Dendritic cell treated with granulocyte-macrophage colony-stimulating factor and Interleukin-4, amounts not matched to agents 40 ng/mL and 50 ng/mL, for 4 days (primary cell): Measurements from ENCODE around the gene GCNT1.
A peak's percentile ranks its signal among the peaks of the same experiment; 100 is the strongest.
"Not testable (repeated sequence)": the region's sequence is repeated elsewhere in the genome, so short reads cannot be mapped to it uniquely, and the experiment has no call there.

ENCODE experiments used
- H3K27ac Mint-ChIP-seq: one replicate; pipeline ENCODE4 v1.8.0; 2022; ENCODE audit warnings: mild to moderate bottlenecking, mixed read lengths
- H3K27me3 Mint-ChIP-seq: one replicate; pipeline ENCODE4 v1.8.0; 2022; ENCODE audit warnings: mild to moderate bottlenecking, mixed read lengths
- H3K36me3 Mint-ChIP-seq: one replicate; pipeline ENCODE4 v1.8.0; 2022; ENCODE audit warnings: low read depth, mixed read lengths
- H3K4me1 Mint-ChIP-seq: one replicate; pipeline ENCODE4 v1.8.0; 2022; ENCODE audit warnings: low read depth, mixed read lengths
- H3K4me3 Mint-ChIP-seq: one replicate; pipeline ENCODE4 v1.8.0; 2022; ENCODE audit warnings: mild to moderate bottlenecking, moderate library complexity, mixed read lengths
- H3K9me3 Mint-ChIP-seq: one replicate; pipeline ENCODE4 v1.8.0; 2022; ENCODE audit warnings: mixed read lengths
- intact Hi-C: fragments of 100-400 bp; cut with micrococcal nuclease; formaldehyde crosslinking; loops from one replicate; pipeline ENCODE4 v1.15.0; 2022

GCNT1 gene

GRCh38 chr9:76486151-76486550 is 27.2 kb downstream of the GCNT1 start:
- Mint-ChIP-seq H3K4me1 (peaks cover 54% of the 10 kb centered on the region), H3K36me3 (peaks cover 72% of the 10 kb centered on the region), H3K9me3 (no peaks in the 10 kb centered on the region), H3K27me3 (no peaks in the 10 kb centered on the region), H3K27ac (peak overlapping the region; percentile 64), H3K4me3 (no peak overlapping the region)
- intact Hi-C loops, result no loop called here

GRCh38 chr9:76490249-76490990 is 31.4 kb downstream of the GCNT1 start:
- Mint-ChIP-seq H3K4me1 (peaks cover 68% of the 10 kb centered on the region), H3K9me3 (peaks cover 13% of the 10 kb centered on the region), H3K27ac (peak overlapping the region; percentile 85), H3K27me3 (no peaks in the 10 kb centered on the region), H3K36me3 (peaks cover 80% of the 10 kb centered on the region), H3K4me3 (no peak overlapping the region)
- intact Hi-C loops, result no loop called here

GRCh38 chr9:76491056-76491455 is 32.1 kb downstream of the GCNT1 start:
- Mint-ChIP-seq H3K27ac (peak overlapping the region; percentile 85), H3K4me1 (peaks cover 63% of the 10 kb centered on the region), H3K4me3 (peak overlapping the region; percentile 43), H3K9me3 (peaks cover 15% of the 10 kb centered on the region), H3K36me3 (peaks cover 79% of the 10 kb centered on the region)
- intact Hi-C loops, H3K27me3 Mint-ChIP-seq: not testable (repeated sequence)

GRCh38 chr9:76493496-76493895 is 34.5 kb downstream of the GCNT1 start:
- H3K4me1 Mint-ChIP-seq, result peaks cover 52% of the 10 kb centered on the region
- H3K9me3 Mint-ChIP-seq, result peaks cover 15% of the 10 kb centered on the region
- H3K27ac Mint-ChIP-seq, intact Hi-C loops, H3K27me3 Mint-ChIP-seq, H3K4me3 Mint-ChIP-seq: not testable (repeated sequence)
- peaks cover 75% of the 10 kb centered on the region for H3K36me3 Mint-ChIP-seq

- intact Hi-C loops, result no loop called here
- Mint-ChIP-seq H3K9me3 (peaks cover 6% of the 10 kb centered on the region), H3K4me3 (no peak overlapping the region), H3K36me3 (peaks cover 83% of the 10 kb centered on the region), H3K27me3 (no peaks in the 10 kb centered on the region), H3K4me1 (peaks cover 54% of the 10 kb centered on the region), H3K27ac (peak overlapping the region; percentile 51)
These were observed 41.1 kb downstream of the GCNT1 start for GRCh38 chr9:76500061-76500460.

GRCh38 chr9:76502746-76503145 is 43.8 kb downstream of the GCNT1 start:
- Mint-ChIP-seq H3K27me3 (no peaks in the 10 kb centered on the region), H3K9me3 (no peaks in the 10 kb centered on the region), H3K36me3 (peaks cover 66% of the 10 kb centered on the region), H3K4me3 (no peak overlapping the region), H3K4me1 (peaks cover 39% of the 10 kb centered on the region), H3K27ac (no peak overlapping the region)
- intact Hi-C loops, result no loop called here

- Mint-ChIP-seq H3K4me1 (no peaks in the 10 kb centered on the region), H3K9me3 (peaks cover 8% of the 10 kb centered on the region), H3K27ac (no peak overlapping the region), H3K27me3 (no peaks in the 10 kb centered on the region), H3K4me3 (no peak overlapping the region), H3K36me3 (peaks cover 8% of the 10 kb centered on the region)
- intact Hi-C loops, result loop anchor here (10.0 kb wide), 1 partner anchor 45 kb away; no protein-coding TSS in a partner anchor
These were observed 51.1 kb downstream of the GCNT1 start for GRCh38 chr9:76510041-76510440.

- peaks cover 8% of the 10 kb centered on the region for H3K36me3 Mint-ChIP-seq
- H3K9me3 Mint-ChIP-seq, result peaks cover 8% of the 10 kb centered on the region
- no peaks in the 10 kb centered on the region for H3K27me3 Mint-ChIP-seq
- no peaks in the 10 kb centered on the region for H3K4me1 Mint-ChIP-seq
- no peak overlapping the region for H3K27ac Mint-ChIP-seq
- intact Hi-C loops, result loop anchor here (10.0 kb wide), 1 partner anchor 46 kb away; no protein-coding TSS in a partner anchor
- H3K4me3 Mint-ChIP-seq, result no peak overlapping the region
These were observed 51.5 kb downstream of the GCNT1 start for GRCh38 chr9:76510446-76510845.

GRCh38 chr9:76512826-76513225 is 53.8 kb downstream of the GCNT1 start:
- no peak overlapping the region for H3K27ac Mint-ChIP-seq
- H3K36me3 Mint-ChIP-seq, result peaks cover 17% of the 10 kb centered on the region
- H3K27me3 Mint-ChIP-seq, result no peaks in the 10 kb centered on the region
- peaks cover 8% of the 10 kb centered on the region for H3K9me3 Mint-ChIP-seq
- intact Hi-C loops, result loop anchor here (10.0 kb wide), 1 partner anchor 48 kb away; no protein-coding TSS in a partner anchor
- no peak overlapping the region for H3K4me3 Mint-ChIP-seq
- H3K4me1 Mint-ChIP-seq, result peaks cover 16% of the 10 kb centered on the region

- no peak overlapping the region for H3K4me3 Mint-ChIP-seq
- no peak overlapping the region for H3K27ac Mint-ChIP-seq
- H3K9me3 Mint-ChIP-seq, result peaks cover 8% of the 10 kb centered on the region
- peaks cover 40% of the 10 kb centered on the region for H3K36me3 Mint-ChIP-seq
- intact Hi-C loops, result loop anchor here (10.0 kb wide), 1 partner anchor 52 kb away; no protein-coding TSS in a partner anchor
- H3K4me1 Mint-ChIP-seq, result peaks cover 16% of the 10 kb centered on the region
- H3K27me3 Mint-ChIP-seq, result no peaks in the 10 kb centered on the region
These were observed 57.4 kb downstream of the GCNT1 start for GRCh38 chr9:76516350-76516749.

GRCh38 chr9:76516871-76517270 is 57.9 kb downstream of the GCNT1 start:
- no peak overlapping the region for H3K4me3 Mint-ChIP-seq
- peaks cover 8% of the 10 kb centered on the region for H3K9me3 Mint-ChIP-seq
- H3K27me3 Mint-ChIP-seq, result no peaks in the 10 kb centered on the region
- peaks cover 16% of the 10 kb centered on the region for H3K4me1 Mint-ChIP-seq
- peaks cover 46% of the 10 kb centered on the region for H3K36me3 Mint-ChIP-seq
- intact Hi-C loops, result loop anchor here (10.0 kb wide), 1 partner anchor 52 kb away; no protein-coding TSS in a partner anchor
- H3K27ac Mint-ChIP-seq, result no peak overlapping the region

GRCh38 chr9:76519075-76519835 is 60.3 kb downstream of the GCNT1 start:
- Mint-ChIP-seq H3K36me3 (peaks cover 66% of the 10 kb centered on the region), H3K9me3 (peaks cover 3% of the 10 kb centered on the region), H3K27me3 (no peaks in the 10 kb centered on the region), H3K27ac (no peak overlapping the region), H3K4me1 (peaks cover 16% of the 10 kb centered on the region), H3K4me3 (no peak overlapping the region)
- intact Hi-C loops, result loop anchor here (10.0 kb wide), 1 partner anchor 54 kb away; no protein-coding TSS in a partner anchor

- H3K4me3 Mint-ChIP-seq, result no peak overlapping the region
- no peaks in the 10 kb centered on the region for H3K9me3 Mint-ChIP-seq
- H3K4me1 Mint-ChIP-seq, result peaks cover 14% of the 10 kb centered on the region
- no peak overlapping the region for H3K27ac Mint-ChIP-seq
- intact Hi-C loops, result no loop called here
- H3K36me3 Mint-ChIP-seq, result peaks cover 76% of the 10 kb centered on the region
- H3K27me3 Mint-ChIP-seq, result no peaks in the 10 kb centered on the region
These were observed 62.3 kb downstream of the GCNT1 start for GRCh38 chr9:76521244-76521681.

- H3K27ac Mint-ChIP-seq, result no peak overlapping the region
- no peak overlapping the region for H3K4me3 Mint-ChIP-seq
- H3K27me3 Mint-ChIP-seq, result no peaks in the 10 kb centered on the region
- no peaks in the 10 kb centered on the region for H3K9me3 Mint-ChIP-seq
- H3K36me3 Mint-ChIP-seq, result peaks cover 71% of the 10 kb centered on the region
- intact Hi-C loops, result no loop called here
- peaks cover 8% of the 10 kb centered on the region for H3K4me1 Mint-ChIP-seq
These were observed 62.9 kb downstream of the GCNT1 start for GRCh38 chr9:76521906-76522305.
